SK-N-MC (cell line): ENCODE data around the gene LMBR1L.

Experiments
- EZH2 ChIP-seq: fragments of 200-600 bp; sonication (generic); IDR thresholded peaks from one replicate; pipeline ENCODE4 v1.6.1; 2017; ENCODE audit warnings: antibody characterized with exemption
- FOXP2 ChIP-seq: optimal IDR thresholded peaks from 2 replicates; pipeline ENCODE3; 2011; ENCODE audit warnings: mild to moderate bottlenecking, moderate library complexity; ENCODE audit not compliant: insufficient read depth; ENCODE audit errors: extremely low read length, control extremely low read depth
- POLR2AphosphoS5 ChIP-seq: IDR thresholded peaks from 2 replicates; pipeline ENCODE4 v1.6.1; 2012; ENCODE audit warnings: mild to moderate bottlenecking, low read depth, low read length, borderline replicate concordance

- no peak for TF ChIP-seq FOXP2
- TF ChIP-seq POLR2AphosphoS5 = no peak
- TF ChIP-seq EZH2 = no peak
These were observed 10.5 kb upstream of the LMBR1L start for GRCh38 chr12:49121047-49121696.
